T47D (cell line): Measurements from ENCODE around the gene MSL1.

Experiments used
- DNase-seq, 2 experiments: peaks; one replicate each; pipeline versions ENCODE4 v3.0.0 to v3.0.0-alpha.2; 2011 to 2012; ENCODE audit warnings: low read depth in 1 of 2, low spot score in 1 of 2
- JUND ChIP-seq: IDR thresholded peaks from 2 replicates; pipeline ENCODE4 v1.6.1; 2012; ENCODE audit warnings: low read depth
- in situ Hi-C: cut with HindIII; loops from 2 replicates; pipeline ENCODE4 v1.10.0; 2016; ENCODE audit warnings: low sequenced_read_pairs, low pct_unique_long_range_greater_than_20kb

Gene MSL1

GRCh38 chr17:40181205-40181604 is 59.4 kb downstream of the MSL1 start:
- DNase-seq, result no peak
- in situ Hi-C loops, result no loop called here

GRCh38 chr17:40182606-40183005 is 60.8 kb downstream of the MSL1 start:
- in situ Hi-C loops, result no loop called here
- TF ChIP-seq JUND, result no peak

More at GRCh38 chr17:40181205-40181604, 59.4 kb downstream of the MSL1 start:
- TF ChIP-seq JUND, result no peak

More at GRCh38 chr17:40182606-40183005, 60.8 kb downstream of the MSL1 start:
- no peak for DNase-seq
